ENCODE results near the gene GLB1L2.

- TF ChIP-seq ZNF70 (CRISPR knock-in tag; IDR thresholded peaks at IDR 0.05) (no peak), PPARA (CRISPR knock-in tag; IDR thresholded peaks at IDR 0.05; ENCODE audit: borderline replicate concordance) (no peak), ZNF565 (CRISPR knock-in tag; conservative IDR thresholded peaks at IDR 0.05; ENCODE audit: low read depth) (no peak), CSRNP3 (CRISPR knock-in tag; IDR thresholded peaks at IDR 0.05) (no peak), ESRRG (CRISPR knock-in tag; IDR thresholded peaks at IDR 0.05) (no peak), PATZ1 (CRISPR knock-in tag; IDR thresholded peaks at IDR 0.05; ENCODE audit: borderline replicate concordance) (no peak), ZFP30 (CRISPR knock-in tag; IDR thresholded peaks at IDR 0.05) (no peak), ARNTL (CRISPR knock-in tag; IDR thresholded peaks at IDR 0.05; ENCODE audit: borderline replicate concordance, low read depth) (no peak), CSDC2 (CRISPR knock-in tag; IDR thresholded peaks at IDR 0.05) (no peak)
- TF ChIP-seq, protein P1, sequence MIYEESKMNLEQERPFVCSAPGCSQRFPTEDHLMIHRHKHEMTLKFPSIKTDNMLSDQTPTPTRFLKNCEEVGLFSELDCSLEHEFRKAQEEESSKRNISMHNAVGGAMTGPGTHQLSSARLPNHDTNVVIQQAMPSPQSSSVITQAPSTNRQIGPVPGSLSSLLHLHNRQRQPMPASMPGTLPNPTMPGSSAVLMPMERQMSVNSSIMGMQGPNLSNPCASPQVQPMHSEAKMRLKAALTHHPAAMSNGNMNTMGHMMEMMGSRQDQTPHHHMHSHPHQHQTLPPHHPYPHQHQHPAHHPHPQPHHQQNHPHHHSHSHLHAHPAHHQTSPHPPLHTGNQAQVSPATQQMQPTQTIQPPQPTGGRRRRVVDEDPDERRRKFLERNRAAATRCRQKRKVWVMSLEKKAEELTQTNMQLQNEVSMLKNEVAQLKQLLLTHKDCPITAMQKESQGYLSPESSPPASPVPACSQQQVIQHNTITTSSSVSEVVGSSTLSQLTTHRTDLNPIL (CRISPR knock-in tag; IDR thresholded peaks at IDR 0.05; ENCODE audit: low read depth) = no peak
- TF ChIP-seq, protein P2, sequence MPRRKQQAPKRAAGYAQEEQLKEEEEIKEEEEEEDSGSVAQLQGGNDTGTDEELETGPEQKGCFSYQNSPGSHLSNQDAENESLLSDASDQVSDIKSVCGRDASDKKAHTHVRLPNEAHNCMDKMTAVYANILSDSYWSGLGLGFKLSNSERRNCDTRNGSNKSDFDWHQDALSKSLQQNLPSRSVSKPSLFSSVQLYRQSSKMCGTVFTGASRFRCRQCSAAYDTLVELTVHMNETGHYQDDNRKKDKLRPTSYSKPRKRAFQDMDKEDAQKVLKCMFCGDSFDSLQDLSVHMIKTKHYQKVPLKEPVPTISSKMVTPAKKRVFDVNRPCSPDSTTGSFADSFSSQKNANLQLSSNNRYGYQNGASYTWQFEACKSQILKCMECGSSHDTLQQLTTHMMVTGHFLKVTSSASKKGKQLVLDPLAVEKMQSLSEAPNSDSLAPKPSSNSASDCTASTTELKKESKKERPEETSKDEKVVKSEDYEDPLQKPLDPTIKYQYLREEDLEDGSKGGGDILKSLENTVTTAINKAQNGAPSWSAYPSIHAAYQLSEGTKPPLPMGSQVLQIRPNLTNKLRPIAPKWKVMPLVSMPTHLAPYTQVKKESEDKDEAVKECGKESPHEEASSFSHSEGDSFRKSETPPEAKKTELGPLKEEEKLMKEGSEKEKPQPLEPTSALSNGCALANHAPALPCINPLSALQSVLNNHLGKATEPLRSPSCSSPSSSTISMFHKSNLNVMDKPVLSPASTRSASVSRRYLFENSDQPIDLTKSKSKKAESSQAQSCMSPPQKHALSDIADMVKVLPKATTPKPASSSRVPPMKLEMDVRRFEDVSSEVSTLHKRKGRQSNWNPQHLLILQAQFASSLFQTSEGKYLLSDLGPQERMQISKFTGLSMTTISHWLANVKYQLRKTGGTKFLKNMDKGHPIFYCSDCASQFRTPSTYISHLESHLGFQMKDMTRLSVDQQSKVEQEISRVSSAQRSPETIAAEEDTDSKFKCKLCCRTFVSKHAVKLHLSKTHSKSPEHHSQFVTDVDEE (CRISPR knock-in tag; IDR thresholded peaks at IDR 0.05) = no peak
Observed at GRCh38 chr11:134374891-134375550, 43.2 kb downstream of the GLB1L2 start.

Data from SK-N-SH treated with all-trans-retinoic acid at 6 μM for 48 hours (cell line).